Measurements from ENCODE around the gene RAET1G.
"Not testable (repeated sequence)": the region's sequence is repeated elsewhere in the genome, so short reads cannot be mapped to it uniquely, and the experiment has no call there.

The RAET1G gene

DNA sequence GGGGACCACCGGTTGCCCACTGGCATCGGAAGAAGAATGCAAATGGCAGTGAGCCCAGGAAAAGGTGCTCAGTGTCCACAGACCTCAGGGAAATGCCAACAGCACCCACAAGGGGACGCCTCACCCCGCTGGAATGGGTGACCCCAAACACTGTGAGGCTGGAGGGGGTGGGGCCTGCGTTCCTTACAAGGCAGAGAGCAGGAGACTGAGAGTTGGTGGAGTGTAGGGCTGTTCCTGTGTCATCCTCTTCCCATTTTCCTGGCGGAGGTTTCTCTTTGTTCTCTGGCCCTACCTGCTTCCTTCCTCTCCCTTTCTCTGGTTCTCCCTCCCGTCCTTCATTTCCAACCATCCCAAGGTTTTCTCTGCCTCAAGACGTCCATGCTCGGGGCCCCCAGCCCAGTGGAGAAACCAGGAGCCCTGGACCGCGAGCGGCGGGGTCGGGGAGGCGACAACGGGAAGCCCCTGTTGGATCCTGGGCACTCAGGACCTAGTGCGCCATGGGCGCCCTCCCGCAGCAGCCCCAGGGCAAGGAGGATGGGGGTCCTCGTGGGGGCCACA is 15.2 kb upstream of the RAET1G start:
- H4K8ac ChIP-seq (ENCODE audit: low read depth, low read length); H3K27ac ChIP-seq (replicated peaks; ENCODE audit: low read length); DNase-seq (ENCODE audit: low spot score); H2BK120ac ChIP-seq (ENCODE audit: low read depth, low read length); H4K91ac ChIP-seq (ENCODE audit: low read depth, low read length, poor library complexity); H3K79me1 ChIP-seq (ENCODE audit: low read depth, low read length); H2BK15ac ChIP-seq (ENCODE audit: low read length); H3K36me3 ChIP-seq (replicated peaks in 1 of 2; ENCODE audit: control insufficient read depth in 2 of 2, insufficient read depth in 2 of 2, low read length in 2 of 2); H3K4me1 ChIP-seq (ENCODE audit: control insufficient read depth in 2 of 2, insufficient read depth in 1 of 2, low read depth in 1 of 2, low read length in 2 of 2); H3K4ac ChIP-seq (ENCODE audit: low read length); H3K9ac ChIP-seq (ENCODE audit: low read depth, low read length, poor library complexity); H2BK12ac ChIP-seq (ENCODE audit: low read length); H2BK5ac ChIP-seq (ENCODE audit: low read length); H3K9me3 ChIP-seq (replicated peaks in 1 of 2; ENCODE audit: control insufficient read depth in 2 of 2, insufficient read depth in 1 of 2, low read depth in 1 of 2, low read length in 2 of 2): not testable (repeated sequence)
- WGBS, 2 donors (ENCODE audit: extremely low coverage in 2 of 2, insufficient read length in 2 of 2, insufficient replicate concordance in 1 of 2): no CpG with 5 or more reads among the region's 20 CpGs
- Histone ChIP-seq H3K4me2 (ENCODE audit: insufficient read depth, low read length, poor library complexity, severe bottlenecking) (peak overlapping the region; percentile 32), H2AK5ac (ENCODE audit: low read depth, low read length) (peak overlapping the region; percentile 36), H2AFZ (ENCODE audit: low read length) (peak overlapping the region; percentile 83), H3K27me3 (ENCODE audit: control insufficient read depth in 3 of 3, insufficient read depth in 3 of 3, low read depth in 1 of 3, low read length in 3 of 3) (peaks cover 32 to 88% (median 82%) of the 10 kb centered on the region in 3 experiments), H3K14ac (ENCODE audit: low read length) (peak overlapping the region; percentile 27), H3K23ac (ENCODE audit: low read depth, low read length, poor library complexity) (peak overlapping the region; percentile 48), H3K4me3 (ENCODE audit: low read length in 2 of 2) (peak overlapping the region; percentile 8 to 44), H3K18ac (ENCODE audit: low read length) (peak overlapping the region; percentile 84)

GRCh38 chr6:149936743-149937142 is 13.8 kb upstream of the RAET1G start:
- Histone ChIP-seq H3K14ac (ENCODE audit: low read length) (no peak overlapping the region), H3K27me3 (ENCODE audit: control insufficient read depth in 3 of 3, insufficient read depth in 3 of 3, low read depth in 1 of 3, low read length in 3 of 3) (peaks cover 26 to 79% (median 71%) of the 10 kb centered on the region in 3 experiments), H3K4me2 (ENCODE audit: insufficient read depth, low read length, poor library complexity, severe bottlenecking) (no peak overlapping the region), H3K4me1 (ENCODE audit: control insufficient read depth in 2 of 2, insufficient read depth in 1 of 2, low read depth in 1 of 2, low read length in 2 of 2) (peaks cover 3 to 5% of the 10 kb centered on the region in 2 donors), H2BK5ac (ENCODE audit: low read length) (no peak overlapping the region), H4K8ac (ENCODE audit: low read depth, low read length) (no peak overlapping the region), H2AFZ (ENCODE audit: low read length) (no peak overlapping the region), H3K36me3 (replicated peaks in 1 of 2; ENCODE audit: control insufficient read depth in 2 of 2, insufficient read depth in 2 of 2, low read length in 2 of 2) (no peaks in the 10 kb centered on the region), H4K91ac (ENCODE audit: low read depth, low read length, poor library complexity) (no peak overlapping the region), H3K4me3 (ENCODE audit: low read length in 2 of 2) (no peak overlapping the region), H3K27ac (replicated peaks; ENCODE audit: low read length) (no peak overlapping the region), H2BK120ac (ENCODE audit: low read depth, low read length) (no peak overlapping the region), H3K23ac (ENCODE audit: low read depth, low read length, poor library complexity) (no peak overlapping the region), H2BK15ac (ENCODE audit: low read length) (no peak overlapping the region), H2AK5ac (ENCODE audit: low read depth, low read length) (no peak overlapping the region), H3K9me3 (replicated peaks in 1 of 2; ENCODE audit: control insufficient read depth in 2 of 2, insufficient read depth in 1 of 2, low read depth in 1 of 2, low read length in 2 of 2) (peaks cover 3 to 6% of the 10 kb centered on the region in 2 donors), H3K18ac (ENCODE audit: low read length) (no peak overlapping the region), H3K79me1 (ENCODE audit: low read depth, low read length) (no peaks in the 10 kb centered on the region), H3K4ac (ENCODE audit: low read length) (no peak overlapping the region), H2BK12ac (ENCODE audit: low read length) (no peak overlapping the region), H3K9ac (ENCODE audit: low read depth, low read length, poor library complexity) (no peak overlapping the region)
- WGBS, 2 donors (ENCODE audit: extremely low coverage in 2 of 2, insufficient read length in 2 of 2, insufficient replicate concordance in 1 of 2): no CpG with 5 or more reads among the region's 2 CpGs
- DNase-seq (ENCODE audit: low spot score): no peak

DNA sequence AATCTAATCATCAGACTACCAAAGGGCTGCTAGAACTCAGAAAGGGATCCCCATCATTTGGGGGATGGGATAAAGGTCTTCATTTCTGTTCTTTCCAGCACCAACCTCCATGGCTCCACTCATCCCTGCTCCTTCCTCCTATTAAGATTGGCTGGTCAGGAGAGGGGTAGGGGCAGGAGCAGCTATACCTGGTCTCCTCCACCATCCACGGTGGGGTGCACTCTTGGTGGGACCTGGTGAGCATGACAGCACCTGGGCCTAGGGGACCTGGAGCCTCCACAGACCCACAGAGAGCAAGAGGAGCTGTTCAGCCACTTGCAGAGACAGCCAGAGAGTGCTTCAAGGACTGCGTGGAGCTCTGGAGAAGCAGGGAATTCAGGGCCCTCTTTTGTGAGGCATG is 12.7 kb upstream of the RAET1G start:
- H4K8ac ChIP-seq (ENCODE audit: low read depth, low read length): no peak overlapping the region
- no peak overlapping the region for H3K18ac ChIP-seq (ENCODE audit: low read length)
- H2BK120ac ChIP-seq (ENCODE audit: low read depth, low read length): no peak overlapping the region
- H2BK5ac ChIP-seq (ENCODE audit: low read length): no peak overlapping the region
- no peak overlapping the region for H2BK12ac ChIP-seq (ENCODE audit: low read length)
- H3K23ac ChIP-seq (ENCODE audit: low read depth, low read length, poor library complexity): no peak overlapping the region
- no peak overlapping the region for H3K14ac ChIP-seq (ENCODE audit: low read length)
- no peak for DNase-seq (ENCODE audit: low spot score)
- H2BK15ac ChIP-seq (ENCODE audit: low read length): no peak overlapping the region
- peaks cover 25 to 79% (median 62%) of the 10 kb centered on the region in 3 experiments for H3K27me3 ChIP-seq (ENCODE audit: control insufficient read depth in 3 of 3, insufficient read depth in 3 of 3, low read depth in 1 of 3, low read length in 3 of 3)
- H3K4ac ChIP-seq (ENCODE audit: low read length): no peak overlapping the region
- no peak overlapping the region for H2AK5ac ChIP-seq (ENCODE audit: low read depth, low read length)
- no peak overlapping the region for H3K4me2 ChIP-seq (ENCODE audit: insufficient read depth, low read length, poor library complexity, severe bottlenecking)
- no peak overlapping the region for H3K27ac ChIP-seq (replicated peaks; ENCODE audit: low read length)
- no peaks in the 10 kb centered on the region for H3K36me3 ChIP-seq (replicated peaks in 1 of 2; ENCODE audit: control insufficient read depth in 2 of 2, insufficient read depth in 2 of 2, low read length in 2 of 2)
- H3K79me1 ChIP-seq (ENCODE audit: low read depth, low read length): no peaks in the 10 kb centered on the region
- H4K91ac ChIP-seq (ENCODE audit: low read depth, low read length, poor library complexity): no peak overlapping the region
- no peak overlapping the region for H3K9ac ChIP-seq (ENCODE audit: low read depth, low read length, poor library complexity)
- peaks cover 3 to 5% of the 10 kb centered on the region in 2 donors for H3K4me1 ChIP-seq (ENCODE audit: control insufficient read depth in 2 of 2, insufficient read depth in 1 of 2, low read depth in 1 of 2, low read length in 2 of 2)
- no CpG with 5 or more reads among the region's 2 CpGs for WGBS, 2 donors (ENCODE audit: extremely low coverage in 2 of 2, insufficient read length in 2 of 2, insufficient replicate concordance in 1 of 2)
- peaks cover 2 to 6% of the 10 kb centered on the region in 2 donors for H3K9me3 ChIP-seq (replicated peaks in 1 of 2; ENCODE audit: control insufficient read depth in 2 of 2, insufficient read depth in 1 of 2, low read depth in 1 of 2, low read length in 2 of 2)
- H2AFZ ChIP-seq (ENCODE audit: low read length): no peak overlapping the region
- no peak overlapping the region for H3K4me3 ChIP-seq (ENCODE audit: low read length in 2 of 2)

DNA sequence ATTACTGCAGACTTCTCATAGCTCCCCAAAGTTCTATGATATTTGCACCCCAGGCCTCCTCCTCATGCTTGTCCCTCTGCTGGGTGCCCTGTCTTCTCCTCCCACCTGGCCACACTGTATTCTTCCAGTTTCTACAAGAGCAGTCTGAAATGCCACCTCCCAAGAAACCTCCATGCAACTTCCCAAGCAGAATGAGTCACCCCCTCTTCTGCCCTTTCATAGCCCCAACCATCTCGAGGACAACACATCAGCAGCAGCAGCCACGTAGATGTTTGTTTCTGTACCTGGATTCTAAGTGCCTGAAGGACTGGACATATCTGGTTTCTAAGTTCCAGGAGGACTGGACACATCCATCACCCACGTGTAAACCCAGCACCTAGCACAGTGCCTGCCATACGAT is 12.3 kb upstream of the RAET1G start:
- no peaks in the 10 kb centered on the region for H3K36me3 ChIP-seq (replicated peaks in 1 of 2; ENCODE audit: control insufficient read depth in 2 of 2, insufficient read depth in 2 of 2, low read length in 2 of 2)
- H4K8ac ChIP-seq (ENCODE audit: low read depth, low read length): no peak overlapping the region
- no peak overlapping the region for H3K9ac ChIP-seq (ENCODE audit: low read depth, low read length, poor library complexity)
- H3K27me3 ChIP-seq (ENCODE audit: control insufficient read depth in 3 of 3, insufficient read depth in 3 of 3, low read depth in 1 of 3, low read length in 3 of 3): peaks cover 20 to 79% (median 58%) of the 10 kb centered on the region in 3 experiments
- H3K4me2 ChIP-seq (ENCODE audit: insufficient read depth, low read length, poor library complexity, severe bottlenecking): no peak overlapping the region
- H2BK120ac ChIP-seq (ENCODE audit: low read depth, low read length): no peak overlapping the region
- H3K23ac ChIP-seq (ENCODE audit: low read depth, low read length, poor library complexity): no peak overlapping the region
- no peak overlapping the region for H4K91ac ChIP-seq (ENCODE audit: low read depth, low read length, poor library complexity)
- no peak overlapping the region for H2AK5ac ChIP-seq (ENCODE audit: low read depth, low read length)
- no peak overlapping the region for H2BK15ac ChIP-seq (ENCODE audit: low read length)
- no peak overlapping the region for H2BK12ac ChIP-seq (ENCODE audit: low read length)
- H2BK5ac ChIP-seq (ENCODE audit: low read length): no peak overlapping the region
- H3K4me1 ChIP-seq (ENCODE audit: control insufficient read depth in 2 of 2, insufficient read depth in 1 of 2, low read depth in 1 of 2, low read length in 2 of 2): peaks cover 3 to 5% of the 10 kb centered on the region in 2 donors
- peaks cover 0 to 4% of the 10 kb centered on the region in 2 donors for H3K9me3 ChIP-seq (replicated peaks in 1 of 2; ENCODE audit: control insufficient read depth in 2 of 2, insufficient read depth in 1 of 2, low read depth in 1 of 2, low read length in 2 of 2)
- no CpG with 5 or more reads among the region's 4 CpGs for WGBS, 2 donors (ENCODE audit: extremely low coverage in 2 of 2, insufficient read length in 2 of 2, insufficient replicate concordance in 1 of 2)
- no peaks in the 10 kb centered on the region for H3K79me1 ChIP-seq (ENCODE audit: low read depth, low read length)
- H3K4ac ChIP-seq (ENCODE audit: low read length): no peak overlapping the region
- no peak overlapping the region for H3K4me3 ChIP-seq (ENCODE audit: low read length in 2 of 2)
- no peak for DNase-seq (ENCODE audit: low spot score)
- H3K27ac ChIP-seq (replicated peaks; ENCODE audit: low read length): no peak overlapping the region
- H3K14ac ChIP-seq (ENCODE audit: low read length): no peak overlapping the region
- no peak overlapping the region for H3K18ac ChIP-seq (ENCODE audit: low read length)
- no peak overlapping the region for H2AFZ ChIP-seq (ENCODE audit: low read length)
